Left ventricle myocardium superior (tissue), 1 donor: ENCODE results near the gene NAGPA. TPM values are rescaled to one million over a fixed set of nuclear protein-coding genes. Genes with fewer than 3 reads are reported as not detected.

ENCODE experiments used
- ATAC-seq: fragments of 200-7000 bp; cut with Tn5 transposase; one replicate; pipeline ENCODE4 v1.9.1; 2020; ENCODE audit warnings: mild to moderate bottlenecking, moderate library complexity
- DNase-seq: peaks from one replicate; pipeline ENCODE4 v3.0.0-alpha.2; 2020
- intact Hi-C: fragments of 100-400 bp; cut with micrococcal nuclease; formaldehyde crosslinking; loops from one replicate; pipeline ENCODE4 v1.11.0; 2022
- total RNA-seq: library from RNA; stranded (reverse); fragmentation: NEBNext Ultra II Directional; extraction: Animal tissue kit (Norgen Biotek cat#: 25700); gene quantifications from one replicate; pipeline ENCODE4 v1.2.1, GENCODE V29; 2021
- donor health status: DM: no; HTN: yes; CAD: no; lungs with severe emphysema.

Gene NAGPA
- total RNA-seq, 1 donor from 2014 or later = 6.1 TPM

DNA sequence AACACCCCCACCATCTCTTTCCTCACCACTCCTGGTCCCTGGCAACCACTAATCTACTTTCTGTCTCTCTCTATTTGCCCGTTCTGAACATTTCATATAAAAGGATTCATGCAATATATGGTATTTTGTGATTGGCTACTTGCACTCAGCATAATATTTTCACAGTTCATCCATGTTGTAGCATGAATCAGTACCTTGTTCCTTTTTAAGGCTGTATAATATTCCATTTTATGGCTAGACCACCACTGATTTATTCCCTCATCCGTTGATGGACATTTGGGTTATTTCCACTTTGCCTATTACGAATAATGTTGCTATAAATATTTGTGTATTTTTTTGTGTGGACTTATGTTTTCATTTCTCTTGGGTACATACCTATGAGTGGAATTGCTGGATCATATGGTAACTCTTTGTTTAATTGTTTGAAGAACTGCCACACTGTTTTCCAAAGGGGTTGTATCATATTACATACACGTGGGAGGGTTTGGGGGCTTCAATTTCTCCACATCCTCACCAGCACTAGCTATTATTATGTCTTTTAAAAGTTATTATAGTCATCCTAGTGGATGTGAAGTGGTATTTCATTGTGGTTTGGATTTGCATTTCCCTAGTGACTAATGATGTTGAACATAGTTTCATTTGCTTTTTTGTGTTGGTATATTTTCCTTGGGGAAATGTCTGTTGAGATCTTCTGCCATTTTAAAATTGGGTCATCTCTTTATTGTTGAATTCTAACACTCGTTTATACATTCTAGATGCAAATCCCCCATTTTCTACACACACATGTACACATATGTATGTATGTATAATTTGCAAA is 49.4 kb downstream of the NAGPA start:
- ATAC-seq (no peak), DNase-seq (no peak)
- intact Hi-C loops = no loop called here

DNA sequence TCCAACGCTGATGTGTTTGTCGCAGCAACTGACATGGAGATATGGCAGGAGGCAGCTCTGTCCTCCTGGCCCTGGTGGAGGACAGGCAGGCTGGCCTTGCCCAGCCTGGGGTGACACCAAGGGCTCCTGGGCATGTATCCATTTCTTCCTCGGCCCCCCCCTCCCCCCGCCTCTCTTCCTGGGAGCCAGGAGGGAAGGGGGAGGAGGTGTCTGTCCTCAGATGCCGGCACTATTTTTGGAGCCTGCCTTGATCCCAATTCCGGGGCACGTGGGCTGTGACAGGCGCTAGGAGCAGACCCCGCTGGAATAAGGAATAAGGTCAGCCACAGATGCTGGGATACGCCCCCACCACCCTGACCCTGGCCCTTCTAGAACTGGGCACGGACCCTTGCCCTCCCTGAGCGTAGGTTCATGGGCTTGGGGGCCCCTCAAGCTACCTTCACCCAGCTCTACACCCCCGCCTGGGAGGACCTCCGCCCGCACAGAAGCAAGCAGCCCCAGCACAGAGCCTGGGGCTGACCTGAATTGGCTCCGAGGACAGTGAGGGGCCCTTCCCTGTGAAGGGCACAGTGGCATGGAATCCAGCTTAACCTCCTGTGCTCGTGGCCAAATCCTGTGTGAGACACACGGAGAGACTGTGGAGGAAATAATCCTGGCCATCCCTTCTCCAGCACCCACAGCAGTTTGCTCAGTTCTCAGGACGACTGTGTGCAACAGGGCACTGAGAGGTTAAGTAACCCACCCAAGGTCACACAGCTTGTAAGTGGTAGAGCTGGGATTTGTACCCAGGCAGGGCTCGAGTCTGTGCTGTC is 51.5 kb downstream of the NAGPA start:
- peak; percentile 98 for ATAC-seq
- intact Hi-C loops = no loop called here
- DNase-seq = peak; percentile 80

DNA sequence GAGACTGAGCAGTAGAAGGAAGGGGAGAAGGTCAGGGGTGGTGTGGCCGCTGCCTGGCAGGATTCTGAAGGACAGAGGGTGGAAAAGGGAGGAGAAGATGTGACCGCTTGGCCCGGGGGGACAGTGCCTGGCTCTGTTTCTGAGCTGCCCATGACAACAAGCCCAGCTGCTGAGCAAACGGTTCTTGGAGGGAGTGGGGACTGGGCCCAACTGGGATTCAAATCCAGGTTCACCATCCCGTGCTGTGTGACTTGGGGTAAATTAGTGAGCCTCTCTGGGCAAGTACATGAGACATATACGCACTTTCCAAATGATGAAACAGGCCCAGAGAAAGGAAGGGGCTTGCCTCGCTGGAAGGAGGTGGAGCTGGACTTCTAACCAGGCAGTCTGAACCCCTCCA is 52.3 kb downstream of the NAGPA start:
- no peak for ATAC-seq
- DNase-seq = no peak
- intact Hi-C loops = no loop called here

DNA sequence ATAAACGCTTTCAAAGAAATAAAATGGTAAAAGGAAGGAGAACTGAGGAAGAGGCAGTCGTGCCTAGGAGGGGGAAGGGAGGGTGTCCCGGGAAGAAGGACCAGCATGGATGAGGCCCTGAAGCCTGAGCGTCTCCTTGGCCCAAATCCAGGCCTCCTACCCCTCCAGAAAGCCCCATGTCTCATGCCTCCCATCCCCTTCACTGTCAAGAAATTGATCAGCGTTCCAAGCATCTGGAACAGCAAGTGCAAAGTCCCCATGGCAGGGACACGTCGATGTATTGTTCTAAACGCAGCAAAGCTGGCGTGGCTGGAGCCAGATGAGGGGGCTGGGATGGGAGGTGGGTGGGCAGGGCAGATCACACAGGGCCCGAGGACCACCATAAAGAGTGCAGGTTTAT is 53.0 kb downstream of the NAGPA start:
- no peak for DNase-seq
- intact Hi-C loops = no loop called here
- no peak for ATAC-seq

DNA sequence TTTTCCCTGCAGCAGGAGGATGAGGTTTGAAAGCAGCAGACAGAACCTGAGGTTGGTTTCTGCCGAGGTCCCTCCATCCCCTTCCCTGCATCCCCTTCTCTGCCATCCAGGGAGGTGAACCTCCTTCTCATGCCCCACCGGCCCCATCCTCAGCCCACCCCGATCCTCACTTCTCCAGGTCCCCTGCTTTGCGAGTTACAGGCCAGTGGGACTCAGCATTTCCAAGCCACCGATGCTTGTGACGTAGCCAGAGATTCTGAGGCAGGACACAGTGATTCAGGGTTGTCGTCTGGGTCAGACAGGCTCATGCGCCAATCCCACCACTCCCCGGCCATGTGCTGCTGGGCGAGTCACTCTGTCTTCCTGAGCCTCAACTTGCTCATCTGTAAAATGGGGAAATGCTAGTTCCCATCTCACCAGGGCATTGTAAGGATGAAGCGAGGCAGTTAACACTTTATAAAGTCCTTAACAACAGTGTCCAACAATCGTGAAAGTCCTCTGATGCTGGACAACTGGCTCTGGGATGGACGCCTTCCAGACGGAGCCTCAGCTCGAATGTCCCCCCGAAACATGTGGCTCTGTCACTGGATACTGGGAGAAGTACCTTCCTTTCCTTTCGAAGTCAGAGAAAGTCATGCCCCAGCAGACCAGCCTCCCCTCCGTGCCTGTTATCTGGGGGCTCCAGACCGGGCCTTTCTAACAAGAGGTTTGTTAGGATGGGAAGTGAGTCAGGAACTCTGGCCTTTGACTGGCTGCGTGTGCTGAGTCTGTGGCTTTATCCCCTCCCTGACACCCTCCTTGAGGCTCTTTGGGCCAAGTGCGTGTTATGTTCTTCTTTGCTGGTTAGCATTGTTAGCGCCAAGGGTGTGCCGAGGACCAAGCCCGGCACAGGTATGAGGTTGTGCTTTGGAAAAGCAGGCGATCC is 53.7 kb downstream of the NAGPA start:
- no peak for DNase-seq
- intact Hi-C loops = no loop called here

DNA sequence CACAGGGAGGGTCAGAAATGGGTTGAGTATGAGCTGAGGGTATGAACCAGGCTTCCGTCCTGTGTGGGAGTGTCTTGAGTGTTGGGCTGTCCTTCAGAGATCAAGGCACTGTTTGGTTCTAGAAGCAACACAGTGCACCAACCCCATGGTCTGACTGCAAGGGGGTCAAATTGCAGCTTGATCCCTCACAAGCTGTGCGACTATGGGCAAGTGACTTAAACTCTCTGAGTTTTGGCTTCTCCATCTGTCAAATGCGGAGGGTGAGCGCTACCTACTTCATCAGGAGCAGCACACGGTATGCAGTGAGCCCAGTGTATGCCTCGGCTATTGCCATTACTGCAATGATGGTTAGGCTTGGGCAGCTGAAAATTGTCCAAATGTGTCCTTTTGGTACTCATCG is 54.6 kb downstream of the NAGPA start:
- DNase-seq = no peak
- ATAC-seq = no peak
- intact Hi-C loops = no loop called here

More for the DNA sequence above, 53.7 kb downstream of the NAGPA start:
- no peak for ATAC-seq

DNA sequence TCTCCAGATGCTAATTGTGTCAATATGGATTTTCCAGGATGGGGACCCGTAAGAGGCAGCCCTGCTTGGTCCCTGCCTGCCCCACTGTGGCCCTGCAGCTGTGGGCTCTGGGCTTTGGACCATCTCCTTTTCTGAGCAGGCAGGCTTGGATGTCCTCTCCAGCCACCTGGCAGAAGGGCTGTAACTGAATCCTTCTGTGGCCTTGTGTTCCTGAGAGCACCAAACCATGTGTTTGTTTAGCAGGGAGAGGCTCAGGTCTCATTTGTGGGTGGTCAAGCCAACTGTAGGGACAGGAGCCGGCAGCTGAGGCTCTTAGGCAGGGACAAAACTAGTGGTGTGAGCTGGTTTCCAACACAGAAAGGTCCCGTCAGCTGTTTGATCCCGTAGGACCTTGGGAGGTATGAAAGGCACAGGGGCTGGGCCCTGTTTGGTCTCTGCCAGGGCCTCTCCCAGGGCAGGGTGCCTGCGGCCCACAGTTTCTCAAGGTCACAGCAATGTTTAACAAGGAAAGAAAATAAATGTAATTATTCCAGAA is 57.1 kb downstream of the NAGPA start:
- ATAC-seq (no peak), DNase-seq (no peak)
- intact Hi-C loops = no loop called here

DNA sequence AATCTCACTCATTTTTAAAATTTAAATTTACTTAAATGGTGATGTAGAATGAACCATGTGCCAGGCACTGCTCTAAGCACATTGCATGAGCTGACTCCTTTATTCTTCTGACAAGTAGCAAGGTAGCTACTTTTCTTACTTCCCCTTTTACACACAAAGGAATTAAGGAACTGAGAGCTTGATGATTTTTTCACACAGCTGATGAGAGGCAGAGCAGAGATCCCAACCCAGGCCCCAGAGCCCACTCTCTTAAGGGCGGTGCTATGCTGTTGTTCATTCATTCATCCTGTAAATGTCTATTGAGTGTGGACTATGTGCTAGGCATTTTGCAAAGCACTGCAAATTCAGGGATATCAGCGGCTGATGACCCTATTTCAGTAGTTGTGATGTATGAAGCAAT is 57.7 kb downstream of the NAGPA start:
- intact Hi-C loops = no loop called here
- ATAC-seq = no peak

More for the DNA sequence above, 57.7 kb downstream of the NAGPA start:
- DNase-seq = no peak

Other genes starting within 250 kb of the NAGPA start
- gene SEPTIN12, start 245.6 kb downstream of the NAGPA start, total RNA-seq = not detected
- not detected for gene SMIM22, start 238.6 kb downstream of the NAGPA start, total RNA-seq
- 134 TPM for gene ROGDI, start 231.3 kb downstream of the NAGPA start, total RNA-seq
- 102 TPM for gene GLYR1, start 186.6 kb downstream of the NAGPA start, total RNA-seq
- gene UBN1, start 186.5 kb downstream of the NAGPA start, total RNA-seq = 50.9 TPM
- gene PPL, start 96.8 kb downstream of the NAGPA start, total RNA-seq = 18.4 TPM
- 31.4 TPM for gene SEC14L5, start 75.6 kb downstream of the NAGPA start, total RNA-seq
- 2.9 TPM for gene C16orf89, start 32.0 kb upstream of the NAGPA start, total RNA-seq
- gene ALG1, start 37.9 kb upstream of the NAGPA start, total RNA-seq = 8.3 TPM
- gene EEF2KMT, start 63.9 kb upstream of the NAGPA start, total RNA-seq = 4.9 TPM